Smooth muscle cell (in vitro differentiated cells): ENCODE data around the gene ACSS1. TPM values are rescaled to one million over a fixed set of nuclear protein-coding genes. Genes with fewer than 3 reads are reported as not detected.

Experiments used
- DNase-seq: peaks from one replicate; lab custom pipeline; 2025; ENCODE audit not compliant: unreplicated experiment; lab: John Stamatoyannopoulos, UW
- H2AFZ ChIP-seq: fragments of 200-600 bp; sonication (generic); 2 replicates; pipeline ENCODE4 v1.6.0; 2016; ENCODE audit warnings: antibody characterized with exemption, low read depth, mild to moderate bottlenecking
- H3F3A ChIP-seq: fragments of 200-600 bp; sonication (generic); 2 replicates; pipeline ENCODE4 v1.6.0; 2017; ENCODE audit warnings: antibody characterized with exemption, low read depth
- H3K27ac ChIP-seq: fragments of 200-600 bp; sonication (generic); 2 replicates; pipeline ENCODE4 v1.5.1; 2016; ENCODE audit warnings: low read depth, mild to moderate bottlenecking
- H3K27me3 ChIP-seq: fragments of 200-600 bp; sonication (generic); 2 replicates; pipeline ENCODE4 v1.6.1; 2016; ENCODE audit warnings: low read depth, mild to moderate bottlenecking
- H3K36me3 ChIP-seq: fragments of 200-600 bp; sonication (generic); 2 replicates; pipeline ENCODE4 v1.5.1; 2016; ENCODE audit warnings: low read depth
- H3K4me1 ChIP-seq: fragments of 200-600 bp; sonication (generic); 2 replicates; pipeline ENCODE4 v1.5.1; 2016; ENCODE audit warnings: low read depth
- H3K4me2 ChIP-seq: fragments of 200-600 bp; sonication (generic); 2 replicates; pipeline ENCODE4 v1.6.0; 2016; ENCODE audit warnings: mild to moderate bottlenecking
- H3K4me3 ChIP-seq: fragments of 200-600 bp; sonication (generic); 2 replicates; pipeline ENCODE4 v1.5.1; 2016; ENCODE audit warnings: mild to moderate bottlenecking
- H3K79me2 ChIP-seq: fragments of 200-600 bp; sonication (generic); 2 replicates; pipeline ENCODE4 v1.6.0; 2016; ENCODE audit warnings: low read depth, mild to moderate bottlenecking
- H3K9ac ChIP-seq: fragments of 200-600 bp; sonication (generic); 2 replicates; pipeline ENCODE4 v1.6.0; 2016; ENCODE audit warnings: low read depth
- H3K9me3 ChIP-seq: fragments of 200-600 bp; sonication (generic); replicated peaks from 2 replicates; pipeline ENCODE4 v1.5.1; 2016; ENCODE audit warnings: low read depth
- H4K20me1 ChIP-seq: fragments of 200-600 bp; sonication (generic); 2 replicates; pipeline ENCODE4 v1.6.0; 2016; ENCODE audit warnings: low read depth
- WGBS: methylation state at CpG from one replicate; pipeline ENCODE4 v1.1.7; 2016; ENCODE audit warnings: low lambda C conversion rate; 5-methylcytosine and 5-hydroxymethylcytosine counted together
- polyA plus RNA-seq: library from polyadenylated mRNA; unstranded; fragments of >200 nt; fragmentation: Nextera tagmentation; extraction: Ambion mirVana; gene quantifications from 2 replicates; pipeline ENCODE4 v1.2.1, GENCODE V29; 2016
- total RNA-seq: library from RNA; depleted of rRNA; stranded (reverse); fragments of >200 nt; gene quantifications from 2 replicates; pipeline ENCODE4 v1.2.3, GENCODE V29; 2014
- TF ChIP-seq, protein P1 (sequence below): fragments of 200-600 bp; sonication (generic); IDR thresholded peaks from 2 replicates; pipeline ENCODE4 v1.5.1; 2017; ENCODE audit warnings: borderline replicate concordance, mild to moderate bottlenecking, antibody characterized with exemption; ENCODE audit not compliant: insufficient read depth, poor library complexity, severe bottlenecking

The ACSS1 gene
- total and polyA plus RNA-seq, 2 experiments from 2014 or later = 2.4 to 2.8 TPM

GRCh38 chr20:24963672-24964505 is 94.0 kb downstream of the ACSS1 start:
- Histone ChIP-seq H3K4me1 (no peaks in the 10 kb centered on the region), H3F3A (no peaks in the 10 kb centered on the region), H4K20me1 (no peaks in the 10 kb centered on the region), H3K4me2 (no peak overlapping the region), H3K9me3 (no peaks in the 10 kb centered on the region), H2AFZ (no peak overlapping the region), H3K27ac (no peak overlapping the region), H3K79me2 (no peaks in the 10 kb centered on the region), H3K27me3 (no peaks in the 10 kb centered on the region), H3K36me3 (no peaks in the 10 kb centered on the region), H3K4me3 (no peak overlapping the region), H3K9ac (no peak overlapping the region)
- no peak for DNase-seq
- TF ChIP-seq, protein P1, sequence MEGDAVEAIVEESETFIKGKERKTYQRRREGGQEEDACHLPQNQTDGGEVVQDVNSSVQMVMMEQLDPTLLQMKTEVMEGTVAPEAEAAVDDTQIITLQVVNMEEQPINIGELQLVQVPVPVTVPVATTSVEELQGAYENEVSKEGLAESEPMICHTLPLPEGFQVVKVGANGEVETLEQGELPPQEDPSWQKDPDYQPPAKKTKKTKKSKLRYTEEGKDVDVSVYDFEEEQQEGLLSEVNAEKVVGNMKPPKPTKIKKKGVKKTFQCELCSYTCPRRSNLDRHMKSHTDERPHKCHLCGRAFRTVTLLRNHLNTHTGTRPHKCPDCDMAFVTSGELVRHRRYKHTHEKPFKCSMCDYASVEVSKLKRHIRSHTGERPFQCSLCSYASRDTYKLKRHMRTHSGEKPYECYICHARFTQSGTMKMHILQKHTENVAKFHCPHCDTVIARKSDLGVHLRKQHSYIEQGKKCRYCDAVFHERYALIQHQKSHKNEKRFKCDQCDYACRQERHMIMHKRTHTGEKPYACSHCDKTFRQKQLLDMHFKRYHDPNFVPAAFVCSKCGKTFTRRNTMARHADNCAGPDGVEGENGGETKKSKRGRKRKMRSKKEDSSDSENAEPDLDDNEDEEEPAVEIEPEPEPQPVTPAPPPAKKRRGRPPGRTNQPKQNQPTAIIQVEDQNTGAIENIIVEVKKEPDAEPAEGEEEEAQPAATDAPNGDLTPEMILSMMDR = no peak
- 98% methylated on average over 21 of the region's 21 CpGs for WGBS

DNA sequence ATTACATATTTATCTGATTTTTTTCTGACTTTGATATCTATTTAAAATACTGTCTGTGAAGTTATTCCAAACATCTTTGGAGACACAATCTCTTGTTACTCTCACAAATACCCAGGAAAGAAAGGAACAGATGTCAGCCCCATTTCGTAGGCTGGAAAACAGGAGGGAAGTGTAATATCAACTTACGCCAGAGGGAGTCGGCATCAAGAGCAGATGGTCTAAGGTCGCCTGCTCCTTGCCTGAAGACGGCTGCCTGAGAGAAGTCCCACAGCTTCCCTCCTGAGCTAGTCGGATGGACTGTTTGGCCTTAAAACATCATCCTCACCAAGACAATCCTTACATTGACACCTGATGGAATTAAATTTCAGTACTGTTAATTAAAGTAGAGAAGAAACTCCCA is 95.4 kb downstream of the ACSS1 start:
- H3K36me3 ChIP-seq = no peaks in the 10 kb centered on the region
- WGBS = 96% methylated on average over 6 of the region's 6 CpGs
- no peak for DNase-seq
- H3K27ac ChIP-seq = no peak overlapping the region
- H3K4me2 ChIP-seq = no peak overlapping the region
- H4K20me1 ChIP-seq = no peaks in the 10 kb centered on the region
- no peaks in the 10 kb centered on the region for H3K79me2 ChIP-seq
- H3K27me3 ChIP-seq = no peaks in the 10 kb centered on the region
- no peaks in the 10 kb centered on the region for H3K4me1 ChIP-seq
- no peak overlapping the region for H3K9ac ChIP-seq
- H2AFZ ChIP-seq = no peak overlapping the region
- no peaks in the 10 kb centered on the region for H3K9me3 ChIP-seq
- no peaks in the 10 kb centered on the region for H3F3A ChIP-seq
- TF ChIP-seq, protein P1 = no peak
- no peak overlapping the region for H3K4me3 ChIP-seq

DNA sequence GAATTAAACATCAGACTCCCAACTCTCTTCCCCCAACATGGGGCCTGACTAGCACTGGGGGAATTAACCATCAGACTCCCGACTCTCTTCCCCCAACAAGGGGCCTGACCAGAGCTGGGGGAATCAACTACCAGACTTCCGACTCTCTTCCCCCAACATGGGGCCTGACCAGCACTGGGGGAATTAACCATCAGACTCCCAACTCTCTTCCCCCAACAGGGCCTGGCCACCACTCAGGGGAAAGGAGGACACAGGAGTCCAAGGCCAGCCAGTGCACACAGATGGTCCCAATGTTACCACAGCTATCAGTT is 95.8 kb downstream of the ACSS1 start:
- Histone ChIP-seq H3K4me2 (no peak overlapping the region), H3K36me3 (no peaks in the 10 kb centered on the region), H3K79me2 (no peaks in the 10 kb centered on the region), H2AFZ (no peak overlapping the region), H3F3A (no peaks in the 10 kb centered on the region), H3K9ac (no peak overlapping the region), H3K27ac (no peak overlapping the region), H4K20me1 (no peaks in the 10 kb centered on the region), H3K4me3 (no peak overlapping the region), H3K27me3 (no peaks in the 10 kb centered on the region), H3K4me1 (no peaks in the 10 kb centered on the region), H3K9me3 (no peaks in the 10 kb centered on the region)
- TF ChIP-seq, protein P1 = no peak
- 100% methylated on average over 2 of the region's 2 CpGs for WGBS
- no peak for DNase-seq
